H1 (cell line): ENCODE data around the gene BPIFA2. TPM values are rescaled to one million over a fixed set of nuclear protein-coding genes. Genes with fewer than 3 reads are reported as not detected.

ENCODE experiments used
- CREB1 ChIP-seq: IDR thresholded peaks from 2 replicates; pipeline ENCODE4 v1.6.1; 2012; ENCODE audit warnings: inconsistent platforms
- JUN ChIP-seq: IDR thresholded peaks from 2 replicates; pipeline ENCODE4 v1.6.1; 2011; ENCODE audit warnings: low read depth, mild to moderate bottlenecking, improper control_type of control experiment, low read length
- JUND ChIP-seq: IDR thresholded peaks from 2 replicates; pipeline ENCODE4 v1.6.1; 2011; ENCODE audit warnings: mild to moderate bottlenecking, improper control_type of control experiment, low read length
- POLR2AphosphoS5 ChIP-seq: IDR thresholded peaks from 2 replicates; pipeline ENCODE4 v1.6.1; 2011; ENCODE audit warnings: low read depth, low read length
- TAF1 ChIP-seq: IDR thresholded peaks from 2 replicates; pipeline ENCODE4 v1.6.1; 2011; ENCODE audit warnings: mild to moderate bottlenecking, low read depth, low read length
- TAF7 ChIP-seq: optimal IDR thresholded peaks from 2 replicates; pipeline ENCODE3; 2011; ENCODE audit warnings: low read depth, mild to moderate bottlenecking, inconsistent platforms, low read length, moderate library complexity, borderline replicate concordance
- TCF12 ChIP-seq: IDR thresholded peaks from 2 replicates; pipeline ENCODE4 v1.6.1; 2011; ENCODE audit warnings: low read depth, mild to moderate bottlenecking, low read length
- TEAD4 ChIP-seq: IDR thresholded peaks from 2 replicates; pipeline ENCODE4 v1.6.1; 2012; ENCODE audit warnings: low read depth, low read length, inconsistent platforms, mixed read lengths
- polyA plus RNA-seq, 7 experiments: library from polyadenylated mRNA; depleted of rRNA in 3 of 7; stranded (reverse) in 5 of 7; unstranded in 2 of 7; fragments of >200 nt in 5 of 7; fragments of 200-250 nt in 2 of 7; gene quantifications; 1 replicate in 5 of 7; 2 replicates in 1 of 7; 4 replicates in 1 of 7; pipeline versions ENCODE4 v1.2.1 to v1.2.3, GENCODE V29; 2011 to 2013; ENCODE audit warnings: missing spikeins in 2 of 7, mixed read lengths in 2 of 7
- total RNA-seq: library from RNA; stranded (reverse); fragmentation: NEBNext Ultra II Directional; extraction: Animal tissue kit (Norgen Biotek cat#: 25700); gene quantifications from 2 replicates; pipeline ENCODE4 v1.2.1, GENCODE V29; 2021
- TF ChIP-seq, protein P1 (sequence below): fragments of 300-600 bp; sonication (generic); IDR thresholded peaks from 2 replicates; pipeline ENCODE4 v1.7.1; 2012; ENCODE audit warnings: low read length, moderate library complexity, mild to moderate bottlenecking, inconsistent platforms; ENCODE audit not compliant: insufficient replicate concordance
- TF ChIP-seq, protein P2 (sequence below), 3 experiments: IDR thresholded peaks; 1 replicate in 2 of 3; 2 replicates in 1 of 3; pipeline versions ENCODE4 v1.5.1 to v1.6.1; 2011; ENCODE audit warnings: low read length in 3 of 3, mild to moderate bottlenecking in 3 of 3, inconsistent platforms in 2 of 3, low read depth in 1 of 3, moderate library complexity in 1 of 3; ENCODE audit not compliant: insufficient read depth in 1 of 3; ENCODE audit errors: control extremely low read depth in 1 of 3

Gene BPIFA2
- total and polyA plus RNA-seq, 2 of the 8 experiments (the other 6 are each of a cell fraction or from before 2014, with no cell fraction given), result not detected

DNA sequence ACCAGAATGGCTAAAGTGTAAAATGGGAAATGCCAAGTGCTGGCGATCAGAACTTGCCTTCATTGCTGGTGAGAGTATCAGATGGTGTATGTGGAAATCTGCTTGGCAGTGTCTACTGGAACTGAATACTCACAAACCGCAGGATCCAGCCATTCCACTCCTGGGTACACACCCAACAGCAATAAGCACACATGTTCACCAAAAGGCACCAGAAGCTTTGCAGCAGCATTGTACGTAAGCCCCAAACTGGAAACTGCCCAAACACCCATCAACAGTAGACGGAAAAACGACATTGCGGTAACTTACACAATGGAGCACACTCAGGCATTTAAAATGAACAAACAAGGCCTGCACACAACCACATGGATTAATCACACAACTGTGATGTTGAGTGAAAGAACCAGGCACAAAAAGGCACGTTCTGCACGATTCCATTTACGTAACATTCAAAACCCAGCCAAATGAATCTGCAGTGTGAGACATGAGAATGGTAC, 37.3 kb upstream of the BPIFA2 start (continued):
- TF ChIP-seq, protein P1, sequence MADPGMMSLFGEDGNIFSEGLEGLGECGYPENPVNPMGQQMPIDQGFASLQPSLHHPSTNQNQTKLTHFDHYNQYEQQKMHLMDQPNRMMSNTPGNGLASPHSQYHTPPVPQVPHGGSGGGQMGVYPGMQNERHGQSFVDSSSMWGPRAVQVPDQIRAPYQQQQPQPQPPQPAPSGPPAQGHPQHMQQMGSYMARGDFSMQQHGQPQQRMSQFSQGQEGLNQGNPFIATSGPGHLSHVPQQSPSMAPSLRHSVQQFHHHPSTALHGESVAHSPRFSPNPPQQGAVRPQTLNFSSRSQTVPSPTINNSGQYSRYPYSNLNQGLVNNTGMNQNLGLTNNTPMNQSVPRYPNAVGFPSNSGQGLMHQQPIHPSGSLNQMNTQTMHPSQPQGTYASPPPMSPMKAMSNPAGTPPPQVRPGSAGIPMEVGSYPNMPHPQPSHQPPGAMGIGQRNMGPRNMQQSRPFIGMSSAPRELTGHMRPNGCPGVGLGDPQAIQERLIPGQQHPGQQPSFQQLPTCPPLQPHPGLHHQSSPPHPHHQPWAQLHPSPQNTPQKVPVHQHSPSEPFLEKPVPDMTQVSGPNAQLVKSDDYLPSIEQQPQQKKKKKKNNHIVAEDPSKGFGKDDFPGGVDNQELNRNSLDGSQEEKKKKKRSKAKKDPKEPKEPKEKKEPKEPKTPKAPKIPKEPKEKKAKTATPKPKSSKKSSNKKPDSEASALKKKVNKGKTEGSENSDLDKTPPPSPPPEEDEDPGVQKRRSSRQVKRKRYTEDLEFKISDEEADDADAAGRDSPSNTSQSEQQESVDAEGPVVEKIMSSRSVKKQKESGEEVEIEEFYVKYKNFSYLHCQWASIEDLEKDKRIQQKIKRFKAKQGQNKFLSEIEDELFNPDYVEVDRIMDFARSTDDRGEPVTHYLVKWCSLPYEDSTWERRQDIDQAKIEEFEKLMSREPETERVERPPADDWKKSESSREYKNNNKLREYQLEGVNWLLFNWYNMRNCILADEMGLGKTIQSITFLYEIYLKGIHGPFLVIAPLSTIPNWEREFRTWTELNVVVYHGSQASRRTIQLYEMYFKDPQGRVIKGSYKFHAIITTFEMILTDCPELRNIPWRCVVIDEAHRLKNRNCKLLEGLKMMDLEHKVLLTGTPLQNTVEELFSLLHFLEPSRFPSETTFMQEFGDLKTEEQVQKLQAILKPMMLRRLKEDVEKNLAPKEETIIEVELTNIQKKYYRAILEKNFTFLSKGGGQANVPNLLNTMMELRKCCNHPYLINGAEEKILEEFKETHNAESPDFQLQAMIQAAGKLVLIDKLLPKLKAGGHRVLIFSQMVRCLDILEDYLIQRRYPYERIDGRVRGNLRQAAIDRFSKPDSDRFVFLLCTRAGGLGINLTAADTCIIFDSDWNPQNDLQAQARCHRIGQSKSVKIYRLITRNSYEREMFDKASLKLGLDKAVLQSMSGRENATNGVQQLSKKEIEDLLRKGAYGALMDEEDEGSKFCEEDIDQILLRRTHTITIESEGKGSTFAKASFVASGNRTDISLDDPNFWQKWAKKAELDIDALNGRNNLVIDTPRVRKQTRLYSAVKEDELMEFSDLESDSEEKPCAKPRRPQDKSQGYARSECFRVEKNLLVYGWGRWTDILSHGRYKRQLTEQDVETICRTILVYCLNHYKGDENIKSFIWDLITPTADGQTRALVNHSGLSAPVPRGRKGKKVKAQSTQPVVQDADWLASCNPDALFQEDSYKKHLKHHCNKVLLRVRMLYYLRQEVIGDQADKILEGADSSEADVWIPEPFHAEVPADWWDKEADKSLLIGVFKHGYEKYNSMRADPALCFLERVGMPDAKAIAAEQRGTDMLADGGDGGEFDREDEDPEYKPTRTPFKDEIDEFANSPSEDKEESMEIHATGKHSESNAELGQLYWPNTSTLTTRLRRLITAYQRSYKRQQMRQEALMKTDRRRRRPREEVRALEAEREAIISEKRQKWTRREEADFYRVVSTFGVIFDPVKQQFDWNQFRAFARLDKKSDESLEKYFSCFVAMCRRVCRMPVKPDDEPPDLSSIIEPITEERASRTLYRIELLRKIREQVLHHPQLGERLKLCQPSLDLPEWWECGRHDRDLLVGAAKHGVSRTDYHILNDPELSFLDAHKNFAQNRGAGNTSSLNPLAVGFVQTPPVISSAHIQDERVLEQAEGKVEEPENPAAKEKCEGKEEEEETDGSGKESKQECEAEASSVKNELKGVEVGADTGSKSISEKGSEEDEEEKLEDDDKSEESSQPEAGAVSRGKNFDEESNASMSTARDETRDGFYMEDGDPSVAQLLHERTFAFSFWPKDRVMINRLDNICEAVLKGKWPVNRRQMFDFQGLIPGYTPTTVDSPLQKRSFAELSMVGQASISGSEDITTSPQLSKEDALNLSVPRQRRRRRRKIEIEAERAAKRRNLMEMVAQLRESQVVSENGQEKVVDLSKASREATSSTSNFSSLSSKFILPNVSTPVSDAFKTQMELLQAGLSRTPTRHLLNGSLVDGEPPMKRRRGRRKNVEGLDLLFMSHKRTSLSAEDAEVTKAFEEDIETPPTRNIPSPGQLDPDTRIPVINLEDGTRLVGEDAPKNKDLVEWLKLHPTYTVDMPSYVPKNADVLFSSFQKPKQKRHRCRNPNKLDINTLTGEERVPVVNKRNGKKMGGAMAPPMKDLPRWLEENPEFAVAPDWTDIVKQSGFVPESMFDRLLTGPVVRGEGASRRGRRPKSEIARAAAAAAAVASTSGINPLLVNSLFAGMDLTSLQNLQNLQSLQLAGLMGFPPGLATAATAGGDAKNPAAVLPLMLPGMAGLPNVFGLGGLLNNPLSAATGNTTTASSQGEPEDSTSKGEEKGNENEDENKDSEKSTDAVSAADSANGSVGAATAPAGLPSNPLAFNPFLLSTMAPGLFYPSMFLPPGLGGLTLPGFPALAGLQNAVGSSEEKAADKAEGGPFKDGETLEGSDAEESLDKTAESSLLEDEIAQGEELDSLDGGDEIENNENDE, result no peak
- TF ChIP-seq CREB1 (no peak), TEAD4 (no peak), TAF1 (no peak), TCF12 (no peak), TAF7 (no peak), JUN (no peak), JUND (no peak), POLR2AphosphoS5 (no peak)
- TF ChIP-seq, protein P2, sequence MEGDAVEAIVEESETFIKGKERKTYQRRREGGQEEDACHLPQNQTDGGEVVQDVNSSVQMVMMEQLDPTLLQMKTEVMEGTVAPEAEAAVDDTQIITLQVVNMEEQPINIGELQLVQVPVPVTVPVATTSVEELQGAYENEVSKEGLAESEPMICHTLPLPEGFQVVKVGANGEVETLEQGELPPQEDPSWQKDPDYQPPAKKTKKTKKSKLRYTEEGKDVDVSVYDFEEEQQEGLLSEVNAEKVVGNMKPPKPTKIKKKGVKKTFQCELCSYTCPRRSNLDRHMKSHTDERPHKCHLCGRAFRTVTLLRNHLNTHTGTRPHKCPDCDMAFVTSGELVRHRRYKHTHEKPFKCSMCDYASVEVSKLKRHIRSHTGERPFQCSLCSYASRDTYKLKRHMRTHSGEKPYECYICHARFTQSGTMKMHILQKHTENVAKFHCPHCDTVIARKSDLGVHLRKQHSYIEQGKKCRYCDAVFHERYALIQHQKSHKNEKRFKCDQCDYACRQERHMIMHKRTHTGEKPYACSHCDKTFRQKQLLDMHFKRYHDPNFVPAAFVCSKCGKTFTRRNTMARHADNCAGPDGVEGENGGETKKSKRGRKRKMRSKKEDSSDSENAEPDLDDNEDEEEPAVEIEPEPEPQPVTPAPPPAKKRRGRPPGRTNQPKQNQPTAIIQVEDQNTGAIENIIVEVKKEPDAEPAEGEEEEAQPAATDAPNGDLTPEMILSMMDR (IDR thresholded peaks at IDR 0.05; ENCODE audit: control extremely low read depth in 1 of 3, insufficient read depth in 1 of 3, low read depth in 1 of 3, low read length in 3 of 3), result no peak
